Bronchus fibroblast of lung (primary cell): Measurements from ENCODE around the gene RHOBTB3. TPM values are rescaled to one million over a fixed set of nuclear protein-coding genes. Genes with fewer than 3 reads are reported as not detected.

Experiments
- total RNA-seq: library from RNA; depleted of rRNA; stranded (reverse); fragments of >200 nt; gene quantifications from 2 replicates; pipeline ENCODE4 v1.2.3, GENCODE V29; 2015

RHOBTB3 gene, protein sequence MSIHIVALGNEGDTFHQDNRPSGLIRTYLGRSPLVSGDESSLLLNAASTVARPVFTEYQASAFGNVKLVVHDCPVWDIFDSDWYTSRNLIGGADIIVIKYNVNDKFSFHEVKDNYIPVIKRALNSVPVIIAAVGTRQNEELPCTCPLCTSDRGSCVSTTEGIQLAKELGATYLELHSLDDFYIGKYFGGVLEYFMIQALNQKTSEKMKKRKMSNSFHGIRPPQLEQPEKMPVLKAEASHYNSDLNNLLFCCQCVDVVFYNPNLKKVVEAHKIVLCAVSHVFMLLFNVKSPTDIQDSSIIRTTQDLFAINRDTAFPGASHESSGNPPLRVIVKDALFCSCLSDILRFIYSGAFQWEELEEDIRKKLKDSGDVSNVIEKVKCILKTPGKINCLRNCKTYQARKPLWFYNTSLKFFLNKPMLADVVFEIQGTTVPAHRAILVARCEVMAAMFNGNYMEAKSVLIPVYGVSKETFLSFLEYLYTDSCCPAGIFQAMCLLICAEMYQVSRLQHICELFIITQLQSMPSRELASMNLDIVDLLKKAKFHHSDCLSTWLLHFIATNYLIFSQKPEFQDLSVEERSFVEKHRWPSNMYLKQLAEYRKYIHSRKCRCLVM
- total RNA-seq: 68.2 and 91.3 TPM in 2 replicates

DNA sequence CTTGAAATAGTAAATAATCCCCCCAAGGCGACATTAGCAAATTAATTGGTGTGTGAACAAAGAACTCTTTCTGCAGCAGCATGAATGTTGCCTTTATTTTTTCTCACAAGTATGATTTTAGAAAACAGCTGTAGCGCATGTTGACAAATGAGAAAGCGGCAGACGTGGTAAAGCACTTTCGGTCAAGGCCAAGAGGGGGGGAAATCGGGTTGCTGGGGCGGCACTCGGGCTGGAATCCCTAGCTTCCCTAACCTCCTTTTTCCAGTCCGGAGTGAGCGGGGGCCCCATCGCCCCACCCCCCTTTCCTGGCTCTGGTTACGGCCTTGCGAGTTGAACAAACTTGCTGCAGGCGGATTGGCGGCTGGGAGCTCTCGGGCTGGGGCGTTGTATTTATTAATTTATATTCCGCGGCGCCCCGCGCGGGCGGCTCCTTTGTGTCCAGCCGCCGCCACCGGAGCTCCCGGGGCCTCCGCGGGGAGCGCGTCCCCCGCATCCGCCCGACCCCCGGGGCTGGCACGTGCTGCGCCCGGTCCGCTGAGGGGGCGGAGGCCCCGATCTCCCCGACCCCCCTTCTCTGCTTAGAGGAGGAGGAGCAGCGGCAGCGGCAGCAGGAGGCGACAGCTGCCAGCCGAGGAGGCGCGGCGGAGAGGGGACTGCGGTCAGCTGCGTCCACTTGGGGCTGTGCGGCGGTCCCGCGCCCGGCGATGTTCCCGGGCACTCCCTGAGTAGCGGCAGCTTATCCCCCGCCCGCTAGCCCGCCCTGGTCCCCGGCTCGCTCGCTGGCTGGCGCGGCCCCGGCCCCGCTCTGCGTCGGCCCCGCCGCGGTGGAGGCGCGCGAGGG is at the start of gene RHOBTB3:
Gene RHOBTB3 (plus strand): TSS at position 607 of the 841 bp plus-strand sequence. CDS start 347 bp downstream, outside the sequence.

DNA sequence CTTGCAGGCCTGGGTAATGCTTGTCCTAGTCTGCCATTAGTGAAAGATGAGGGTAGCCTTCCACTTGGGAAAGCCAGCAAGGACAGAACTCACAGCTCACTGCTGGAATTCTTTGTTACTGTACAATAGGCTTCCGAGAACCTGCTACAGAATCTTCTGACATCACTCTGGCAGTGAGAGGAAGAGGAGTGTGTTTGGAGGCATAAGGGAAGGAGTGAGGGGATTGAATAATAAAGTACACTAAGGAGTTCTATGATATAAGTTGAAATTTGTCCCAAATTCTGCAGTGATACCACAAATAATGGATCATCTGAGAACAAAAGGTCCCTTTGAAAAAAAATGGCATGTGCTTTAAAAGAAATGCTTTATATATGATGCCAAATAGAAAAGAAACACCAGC is 48.2 kb upstream of the RHOBTB3 start, which contains the start of gene SPATA9:
Gene SPATA9 (minus strand): TSS at position 101 of the 400 bp plus-strand sequence. CDS start 137 bp downstream, outside the sequence.

DNA sequence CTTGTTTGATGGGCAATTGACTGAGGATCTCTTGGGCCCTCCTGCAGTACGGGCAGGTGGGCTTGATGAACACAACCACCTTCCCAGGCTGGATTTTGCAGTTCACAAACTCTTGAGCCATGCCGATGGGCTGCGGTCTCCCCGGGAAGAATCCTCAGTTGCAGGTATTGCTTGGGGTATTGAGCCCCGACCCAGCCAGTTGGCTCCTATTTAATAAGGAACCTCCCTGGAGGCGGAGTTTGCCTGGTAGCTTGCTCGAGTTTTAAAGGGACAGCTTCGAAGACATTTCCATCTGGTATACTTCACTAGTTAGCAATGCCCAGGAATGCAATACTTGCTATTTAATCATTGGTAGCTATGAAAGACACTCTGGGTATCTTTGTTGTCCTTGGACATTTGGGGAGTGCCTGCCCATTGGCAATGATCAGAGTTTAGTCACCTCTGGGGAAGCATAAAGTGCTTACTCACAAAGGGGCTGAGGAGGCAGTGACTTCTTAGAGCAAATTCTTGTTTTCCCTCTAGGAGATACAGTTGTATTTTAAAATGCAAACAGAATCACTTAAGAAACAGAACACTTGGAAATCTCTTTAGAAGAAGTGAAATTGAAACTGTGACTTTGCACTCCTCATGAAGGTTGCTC is 91.5 kb downstream of the RHOBTB3 start, which contains the start of gene GLRX:
Gene GLRX (minus strand): TSS at position 185 of the 640 bp plus-strand sequence. CDS start 64 bp downstream, at position 121.

Other genes starting within 250 kb of the RHOBTB3 start
- 49.2 and 54.6 TPM in 2 replicates for gene SKIC3, start 176.4 kb upstream of the RHOBTB3 start, total RNA-seq
- gene ARSK, start 176.2 kb upstream of the RHOBTB3 start, total RNA-seq: 8.2 and 9.4 TPM in 2 replicates
- 0.34 and 0.59 TPM in 2 replicates for gene GPR150, start 111.2 kb upstream of the RHOBTB3 start, total RNA-seq
- 1.5 and 2.2 TPM in 2 replicates for gene RFESD, start 84.6 kb upstream of the RHOBTB3 start, total RNA-seq
- 0.15 and 0.84 TPM in 2 replicates for gene SPATA9, start 48.3 kb upstream of the RHOBTB3 start, total RNA-seq
- 108 and 112 TPM in 2 replicates for gene GLRX, start 91.4 kb downstream of the RHOBTB3 start, total RNA-seq
- 38.5 and 44.9 TPM in 2 replicates for gene ELL2, start 230.5 kb downstream of the RHOBTB3 start, total RNA-seq